Measurements from ENCODE around the gene GIGYF2. TPM values are rescaled to one million over a fixed set of nuclear protein-coding genes. Genes with fewer than 3 reads are reported as not detected.

Gene GIGYF2, protein sequence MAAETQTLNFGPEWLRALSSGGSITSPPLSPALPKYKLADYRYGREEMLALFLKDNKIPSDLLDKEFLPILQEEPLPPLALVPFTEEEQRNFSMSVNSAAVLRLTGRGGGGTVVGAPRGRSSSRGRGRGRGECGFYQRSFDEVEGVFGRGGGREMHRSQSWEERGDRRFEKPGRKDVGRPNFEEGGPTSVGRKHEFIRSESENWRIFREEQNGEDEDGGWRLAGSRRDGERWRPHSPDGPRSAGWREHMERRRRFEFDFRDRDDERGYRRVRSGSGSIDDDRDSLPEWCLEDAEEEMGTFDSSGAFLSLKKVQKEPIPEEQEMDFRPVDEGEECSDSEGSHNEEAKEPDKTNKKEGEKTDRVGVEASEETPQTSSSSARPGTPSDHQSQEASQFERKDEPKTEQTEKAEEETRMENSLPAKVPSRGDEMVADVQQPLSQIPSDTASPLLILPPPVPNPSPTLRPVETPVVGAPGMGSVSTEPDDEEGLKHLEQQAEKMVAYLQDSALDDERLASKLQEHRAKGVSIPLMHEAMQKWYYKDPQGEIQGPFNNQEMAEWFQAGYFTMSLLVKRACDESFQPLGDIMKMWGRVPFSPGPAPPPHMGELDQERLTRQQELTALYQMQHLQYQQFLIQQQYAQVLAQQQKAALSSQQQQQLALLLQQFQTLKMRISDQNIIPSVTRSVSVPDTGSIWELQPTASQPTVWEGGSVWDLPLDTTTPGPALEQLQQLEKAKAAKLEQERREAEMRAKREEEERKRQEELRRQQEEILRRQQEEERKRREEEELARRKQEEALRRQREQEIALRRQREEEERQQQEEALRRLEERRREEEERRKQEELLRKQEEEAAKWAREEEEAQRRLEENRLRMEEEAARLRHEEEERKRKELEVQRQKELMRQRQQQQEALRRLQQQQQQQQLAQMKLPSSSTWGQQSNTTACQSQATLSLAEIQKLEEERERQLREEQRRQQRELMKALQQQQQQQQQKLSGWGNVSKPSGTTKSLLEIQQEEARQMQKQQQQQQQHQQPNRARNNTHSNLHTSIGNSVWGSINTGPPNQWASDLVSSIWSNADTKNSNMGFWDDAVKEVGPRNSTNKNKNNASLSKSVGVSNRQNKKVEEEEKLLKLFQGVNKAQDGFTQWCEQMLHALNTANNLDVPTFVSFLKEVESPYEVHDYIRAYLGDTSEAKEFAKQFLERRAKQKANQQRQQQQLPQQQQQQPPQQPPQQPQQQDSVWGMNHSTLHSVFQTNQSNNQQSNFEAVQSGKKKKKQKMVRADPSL (N-terminal part only)
- 45.2 and 50.8 TPM in 2 replicates for total RNA-seq

DNA sequence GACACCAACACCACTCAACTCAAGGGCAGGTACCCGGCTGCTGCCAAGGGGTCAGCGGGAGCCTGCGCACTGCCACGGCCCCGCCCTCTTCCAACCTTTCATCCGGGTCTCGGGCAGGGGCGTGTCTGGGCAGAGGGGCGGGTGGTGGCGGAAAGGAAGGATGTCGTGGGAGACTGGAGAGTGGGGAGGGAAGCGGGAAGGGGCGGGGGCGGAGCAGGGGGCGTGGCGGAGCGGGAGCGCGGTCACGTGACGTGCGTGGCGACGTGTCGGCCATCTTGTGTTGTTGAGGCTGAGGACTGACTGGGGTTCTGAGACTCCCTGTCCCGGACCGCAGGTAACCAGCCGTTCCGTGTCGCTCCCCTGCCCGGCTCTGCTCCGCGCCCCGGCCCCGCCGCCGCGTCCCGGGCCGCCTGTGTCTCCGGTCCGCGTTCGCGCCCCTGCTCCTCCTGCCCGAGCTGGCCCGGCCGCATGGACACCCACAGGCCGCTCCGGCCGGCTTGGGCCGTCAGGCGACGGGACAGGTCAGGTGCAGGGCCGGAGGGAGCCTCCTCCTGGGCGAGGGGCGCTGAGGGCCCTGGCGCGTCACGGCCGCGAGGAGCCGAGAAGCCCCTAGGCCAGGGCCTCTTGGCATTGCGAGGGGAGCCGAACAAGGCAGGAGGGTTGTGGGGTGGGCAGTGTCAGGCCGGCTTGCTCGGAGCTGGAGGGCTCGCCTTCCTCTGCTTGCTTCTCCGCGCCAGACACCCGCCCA, at the start of gene GIGYF2:
TSS of gene GIGYF2 (plus strand) at position 273 of the 748 bp plus-strand sequence. CDS start 37,867 bp downstream, outside the sequence.

DNA sequence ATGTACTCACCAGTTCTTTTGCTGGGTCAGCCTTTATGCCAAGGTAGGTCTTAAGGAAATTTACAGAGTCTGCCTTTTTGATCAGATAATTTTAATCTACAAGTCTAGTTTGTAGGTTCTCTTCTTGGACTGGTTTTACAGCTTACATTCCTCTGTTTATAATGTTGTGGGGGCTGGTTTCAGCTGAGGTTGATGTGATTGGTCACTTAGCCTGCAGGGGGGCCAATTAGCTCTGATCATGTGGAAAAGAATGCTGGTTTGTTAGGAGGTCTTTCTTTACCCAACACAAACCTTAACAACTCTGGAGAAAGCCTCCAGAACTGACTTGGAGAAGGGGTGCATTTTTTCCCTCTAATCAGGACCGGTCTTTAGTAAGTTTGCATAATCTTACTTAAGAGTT, 79.3 kb downstream of the GIGYF2 start, which contains the start of gene KCNJ13:
TSS of gene KCNJ13 (minus strand) at position 131 of the 400 bp plus-strand sequence. CDS start 5,203 bp downstream, outside the sequence.

DNA sequence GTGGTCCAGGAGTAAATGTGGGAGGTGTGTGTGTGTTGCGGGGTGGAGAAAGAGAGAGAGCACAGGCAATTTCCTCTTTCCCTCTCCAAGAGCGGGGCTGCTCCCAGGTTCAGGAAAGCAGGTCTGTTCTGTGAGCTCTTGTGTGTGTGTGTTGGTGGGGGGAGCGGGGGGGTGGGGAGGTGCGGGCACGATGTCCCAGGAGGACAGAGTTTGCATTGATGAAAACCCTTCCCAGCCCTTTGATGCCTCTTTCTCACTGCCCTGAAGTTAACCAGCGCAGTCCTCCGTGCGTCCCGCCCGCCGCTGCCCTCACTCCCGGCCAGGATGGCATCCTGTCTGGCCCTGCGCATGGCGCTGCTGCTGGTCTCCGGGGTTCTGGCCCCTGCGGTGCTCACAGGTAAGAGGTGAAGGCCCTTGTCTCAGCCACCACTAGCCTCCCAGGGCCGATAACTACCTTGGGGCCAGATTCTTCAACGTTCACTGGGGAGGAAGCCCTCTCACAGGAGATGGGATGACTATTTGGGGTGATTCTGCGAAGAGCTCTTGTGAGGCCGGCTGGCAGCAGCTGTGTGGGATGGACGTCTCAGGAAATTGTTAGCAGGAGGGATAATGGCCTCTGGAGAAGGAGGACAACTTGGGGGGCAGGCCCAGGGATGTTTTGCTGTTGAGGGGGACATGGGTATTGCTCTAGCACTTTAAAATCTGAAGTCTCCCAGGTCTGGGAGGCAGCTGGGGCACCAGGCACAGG, 173.1 kb downstream of the GIGYF2 start, which contains the start of gene SNORC:
TSS of gene SNORC (plus strand) at position 247 of the 748 bp plus-strand sequence. CDS start at position 325, 78 bp downstream.

Other genes with a start within 250 kb of the GIGYF2 start
- gene ALPI, start 241.2 kb upstream of the GIGYF2 start, total RNA-seq: not detected in 2 replicates
- not detected in 2 replicates for gene ECEL1, start 209.5 kb upstream of the GIGYF2 start, total RNA-seq
- gene PRSS56, start 176.9 kb upstream of the GIGYF2 start, total RNA-seq: not detected in 2 replicates
- not detected in 2 replicates for gene CHRND, start 171.2 kb upstream of the GIGYF2 start, total RNA-seq
- not detected in 2 replicates for gene CHRNG, start 157.6 kb upstream of the GIGYF2 start, total RNA-seq
- 1.2 and 1.8 TPM in 2 replicates for gene TIGD1, start 146.8 kb upstream of the GIGYF2 start, total RNA-seq
- gene EIF4E2, start 146.6 kb upstream of the GIGYF2 start, total RNA-seq: 185 and 210 TPM in 2 replicates
- gene EFHD1, start 63.7 kb upstream of the GIGYF2 start, total RNA-seq: 0.47 TPM in 1 of 2 replicates, not detected in the other
- gene KCNJ13, start 79.2 kb downstream of the GIGYF2 start, total RNA-seq: not detected in 2 replicates
- 0.36 and 0.38 TPM in 2 replicates for gene SNORC, start 172.9 kb downstream of the GIGYF2 start, total RNA-seq